Ectodermal cell (in vitro differentiated cells): Measurements from ENCODE around the gene GSG1L.

Experiments used
- H3K27ac ChIP-seq: 2 replicates; pipeline ENCODE4 v1.7.0; 2013; ENCODE audit warnings: mild to moderate bottlenecking, low read depth, low read length; ENCODE audit not compliant: insufficient read depth, poor library complexity, severe bottlenecking
- H3K27me3 ChIP-seq: 2 replicates; pipeline ENCODE4 v1.7.0; 2013; ENCODE audit warnings: mild to moderate bottlenecking, low read length; ENCODE audit not compliant: insufficient read depth, control insufficient read depth, poor library complexity, severe bottlenecking
- H3K36me3 ChIP-seq: one replicate; pipeline ENCODE4 v1.7.0; 2013; ENCODE audit warnings: low read length; ENCODE audit not compliant: control insufficient read depth, insufficient read depth
- H3K4me1 ChIP-seq: one replicate; pipeline ENCODE4 v1.7.0; 2013; ENCODE audit warnings: low read length; ENCODE audit not compliant: control insufficient read depth, insufficient read depth
- H3K4me3 ChIP-seq: 2 replicates; pipeline ENCODE4 v1.7.0; 2013; ENCODE audit warnings: low read depth, low read length, control low read depth; ENCODE audit not compliant: insufficient read depth
- H3K9me3 ChIP-seq: 2 replicates; pipeline ENCODE4 v1.7.0; 2013; ENCODE audit warnings: mild to moderate bottlenecking, low read length, moderate library complexity; ENCODE audit not compliant: control insufficient read depth
- WGBS, 2 experiments: methylation state at CpG; one replicate each; pipeline ENCODE4 v1.1.7; 2013; ENCODE audit warnings: missing lambda C conversion rate in 2 of 2; 5-methylcytosine and 5-hydroxymethylcytosine counted together

The GSG1L gene

GRCh38 chr16:27868180-27868579 lies 195.3 kb downstream of the GSG1L start:
- H3K9me3 ChIP-seq: no peaks in the 10 kb centered on the region
- no peaks in the 10 kb centered on the region for H3K4me1 ChIP-seq
- H3K27me3 ChIP-seq: no peaks in the 10 kb centered on the region
- no peaks in the 10 kb centered on the region for H3K36me3 ChIP-seq
- no peak overlapping the region for H3K4me3 ChIP-seq
- WGBS, 2 experiments: 91 to 95% methylated on average over 7 of the region's 7 CpGs
- no peak overlapping the region for H3K27ac ChIP-seq

DNA sequence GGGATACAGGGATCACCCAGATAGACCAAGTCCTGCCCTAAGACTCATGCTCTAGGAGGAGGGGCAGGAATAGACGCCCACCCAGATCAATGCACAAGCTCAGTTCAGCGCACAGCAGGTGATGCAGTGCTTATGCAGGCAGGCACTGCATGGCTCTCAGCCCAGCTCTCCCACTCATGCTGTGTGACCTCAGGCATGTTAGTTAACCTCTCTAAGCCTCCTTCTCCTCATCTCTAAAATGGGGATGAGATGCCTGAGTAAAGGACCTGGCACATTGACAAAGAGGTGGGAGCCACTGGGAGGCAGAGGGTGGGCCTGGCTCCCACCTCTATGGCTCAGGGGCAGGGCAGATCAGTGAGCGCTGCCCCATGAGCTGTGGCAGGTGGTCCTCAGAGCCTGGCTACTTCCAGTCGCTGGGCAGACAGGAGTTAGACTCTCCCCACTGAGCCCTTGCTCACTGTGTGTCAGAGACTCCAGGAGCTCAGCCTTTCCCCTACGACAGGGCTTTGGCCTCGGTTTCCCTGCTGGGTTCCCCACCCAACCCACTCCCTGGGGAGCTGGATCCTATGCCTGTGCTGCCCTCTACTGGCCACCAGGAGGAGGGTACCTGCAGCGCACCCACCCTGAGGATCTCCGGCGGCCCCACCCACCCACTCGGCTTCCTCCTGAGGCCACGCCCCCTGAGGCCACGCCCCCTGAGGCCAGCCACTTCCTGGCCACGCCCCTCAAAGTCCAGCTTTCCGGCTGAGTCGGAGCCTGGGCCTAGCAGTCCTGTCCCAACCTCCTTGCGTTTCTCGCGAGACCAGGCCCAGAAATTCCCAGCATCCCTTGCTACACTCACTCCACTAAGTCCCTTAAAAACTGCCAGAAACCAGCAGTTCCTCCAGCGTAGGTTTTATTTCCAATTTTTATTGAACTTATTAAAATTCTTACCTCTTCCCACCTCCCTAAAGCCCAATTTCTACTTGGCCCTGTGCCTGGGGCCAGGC lies 196.1 kb downstream of the GSG1L start:
- Histone ChIP-seq H3K4me1 (no peaks in the 10 kb centered on the region), H3K4me3 (no peak overlapping the region), H3K27me3 (no peaks in the 10 kb centered on the region), H3K27ac (no peak overlapping the region), H3K36me3 (no peaks in the 10 kb centered on the region), H3K9me3 (no peaks in the 10 kb centered on the region)
- WGBS, 2 experiments: 43 to 44% methylated on average over 19 of the region's 19 CpGs

GRCh38 chr16:27863377-27863776 lies 200.1 kb downstream of the GSG1L start:
- 86 to 89% methylated on average over 1 of the region's 1 CpG for WGBS, 2 experiments
- no peaks in the 10 kb centered on the region for H3K36me3 ChIP-seq
- H3K27ac ChIP-seq: no peak overlapping the region
- no peaks in the 10 kb centered on the region for H3K27me3 ChIP-seq
- H3K9me3 ChIP-seq: no peaks in the 10 kb centered on the region
- H3K4me1 ChIP-seq: no peaks in the 10 kb centered on the region
- H3K4me3 ChIP-seq: no peak overlapping the region

GRCh38 chr16:27862953-27863352 lies 200.6 kb downstream of the GSG1L start:
- H3K27me3 ChIP-seq: no peaks in the 10 kb centered on the region
- H3K36me3 ChIP-seq: no peaks in the 10 kb centered on the region
- H3K9me3 ChIP-seq: no peaks in the 10 kb centered on the region
- no peak overlapping the region for H3K27ac ChIP-seq
- no peak overlapping the region for H3K4me3 ChIP-seq
- no CpG with 5 or more reads among the region's 1 CpG for WGBS, 2 experiments
- no peaks in the 10 kb centered on the region for H3K4me1 ChIP-seq

DNA sequence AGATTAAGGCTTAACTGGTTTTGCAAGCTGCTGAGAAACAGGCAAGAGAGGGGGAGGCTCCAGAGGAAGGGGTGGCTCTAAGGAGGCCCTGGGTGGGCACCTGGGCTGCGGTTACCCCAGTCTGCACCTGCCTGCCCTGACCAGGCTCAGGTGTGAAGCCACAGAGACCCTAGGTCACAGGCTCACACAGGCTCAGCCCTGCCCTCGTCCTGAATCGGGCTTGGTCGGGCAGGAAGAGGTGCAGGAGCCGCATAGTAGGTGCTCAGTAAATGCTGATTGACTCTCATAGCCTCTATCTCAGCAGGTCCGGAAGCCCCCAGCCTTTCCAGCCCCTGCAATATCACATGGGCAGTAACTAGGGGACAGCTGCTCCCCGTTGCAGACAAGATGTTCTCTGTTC lies 203.4 kb downstream of the GSG1L start:
- H3K27me3 ChIP-seq: no peaks in the 10 kb centered on the region
- H3K36me3 ChIP-seq: no peaks in the 10 kb centered on the region
- WGBS, 2 experiments: 90 to 94% methylated on average over 7 of the region's 7 CpGs
- H3K9me3 ChIP-seq: no peaks in the 10 kb centered on the region
- no peaks in the 10 kb centered on the region for H3K4me1 ChIP-seq
- H3K4me3 ChIP-seq: no peak overlapping the region
- H3K27ac ChIP-seq: no peak overlapping the region

GRCh38 chr16:27859020-27859419 lies 204.5 kb downstream of the GSG1L start:
- no peaks in the 10 kb centered on the region for H3K9me3 ChIP-seq
- no peaks in the 10 kb centered on the region for H3K36me3 ChIP-seq
- no peak overlapping the region for H3K4me3 ChIP-seq
- H3K27ac ChIP-seq: no peak overlapping the region
- no peaks in the 10 kb centered on the region for H3K27me3 ChIP-seq
- WGBS, 2 experiments: 59 to 63% methylated on average over 8 of the region's 8 CpGs
- H3K4me1 ChIP-seq: peaks cover 5% of the 10 kb centered on the region

GRCh38 chr16:27853651-27854050 lies 209.9 kb downstream of the GSG1L start:
- Histone ChIP-seq H3K27ac (no peak overlapping the region), H3K36me3 (no peaks in the 10 kb centered on the region), H3K27me3 (no peaks in the 10 kb centered on the region), H3K4me3 (no peak overlapping the region), H3K4me1 (peaks cover 11% of the 10 kb centered on the region), H3K9me3 (no peaks in the 10 kb centered on the region)
- 90 to 91% methylated on average over 3 of the region's 3 CpGs for WGBS, 2 experiments

- H3K27me3 ChIP-seq: no peaks in the 10 kb centered on the region
Measured at GRCh38 chr16:27853101-27853500, 210.4 kb downstream of the GSG1L start.

DNA sequence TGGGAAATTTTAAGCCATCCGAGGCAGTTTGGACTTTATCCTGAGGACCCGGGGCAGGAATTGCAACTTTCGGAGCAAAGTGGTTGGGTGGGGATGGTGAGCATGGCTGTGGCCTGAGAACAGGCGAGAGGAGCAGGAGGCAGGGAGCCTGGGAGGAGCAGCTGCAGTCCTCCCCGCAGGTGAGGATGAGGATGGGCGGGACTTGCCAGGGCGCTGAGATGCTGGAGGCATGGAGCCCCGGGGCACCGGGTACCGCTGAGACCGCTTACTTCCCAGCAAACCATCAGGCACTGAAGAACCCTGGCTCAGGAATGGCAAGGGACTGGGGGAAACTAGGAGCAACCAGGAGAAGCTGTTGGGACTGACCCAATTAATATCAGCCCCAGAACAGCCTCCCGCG lies 210.8 kb downstream of the GSG1L start:
- no peaks in the 10 kb centered on the region for H3K36me3 ChIP-seq
- 81% methylated on average over 13 of the region's 13 CpGs for WGBS, 2 experiments
- peaks cover 11% of the 10 kb centered on the region for H3K4me1 ChIP-seq
- H3K4me3 ChIP-seq: no peak overlapping the region
- H3K9me3 ChIP-seq: no peaks in the 10 kb centered on the region
- H3K27me3 ChIP-seq: no peaks in the 10 kb centered on the region
- H3K27ac ChIP-seq: no peak overlapping the region

More at GRCh38 chr16:27853101-27853500, 210.4 kb downstream of the GSG1L start:
- Histone ChIP-seq H3K4me3 (no peak overlapping the region), H3K4me1 (peaks cover 11% of the 10 kb centered on the region), H3K27ac (no peak overlapping the region), H3K36me3 (no peaks in the 10 kb centered on the region), H3K9me3 (no peaks in the 10 kb centered on the region)
- 91 to 93% methylated on average over 9 of the region's 9 CpGs for WGBS, 2 experiments

GRCh38 chr16:27852116-27852515 lies 211.4 kb downstream of the GSG1L start:
- Histone ChIP-seq H3K27ac (no peak overlapping the region), H3K4me3 (no peak overlapping the region), H3K4me1 (peaks cover 11% of the 10 kb centered on the region), H3K36me3 (no peaks in the 10 kb centered on the region), H3K27me3 (no peaks in the 10 kb centered on the region), H3K9me3 (no peaks in the 10 kb centered on the region)
- WGBS, 2 experiments: 95 to 96% methylated on average over 7 of the region's 7 CpGs
